ENCODE measurements around the gene CTCFL.
A peak's percentile ranks its signal among the peaks of the same experiment; 100 is the strongest.

DNA sequence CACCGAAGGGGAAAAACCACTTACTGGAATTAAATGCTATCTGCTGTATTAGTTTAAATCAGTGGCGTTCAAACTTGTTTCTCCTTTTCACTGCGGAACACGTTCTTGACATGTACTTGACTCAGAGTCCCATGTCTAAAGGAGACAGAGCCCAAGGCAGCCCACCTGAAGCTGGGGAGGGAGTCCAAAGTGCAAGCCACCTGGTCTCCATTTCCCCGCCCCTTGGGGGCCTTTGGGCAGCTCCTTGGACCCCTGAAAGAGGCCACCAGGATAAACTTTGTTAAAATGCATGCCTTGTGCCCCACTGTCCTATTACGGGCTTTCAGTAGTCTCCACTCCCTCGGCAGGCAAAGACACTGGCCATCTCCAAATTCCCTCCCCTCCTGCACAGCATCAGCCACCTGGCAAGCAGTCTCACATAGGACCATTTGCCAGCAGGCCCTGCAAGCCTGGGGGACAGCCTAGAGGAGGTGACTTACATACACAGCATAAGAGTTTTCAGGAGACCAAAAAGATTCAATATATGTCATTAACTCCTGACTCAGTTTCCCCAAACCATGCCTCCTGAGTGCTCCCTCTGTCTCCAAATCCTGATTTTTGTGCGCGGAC lies 42.6 kb upstream of the CTCFL start:
- TF ChIP-seq, protein P1, sequence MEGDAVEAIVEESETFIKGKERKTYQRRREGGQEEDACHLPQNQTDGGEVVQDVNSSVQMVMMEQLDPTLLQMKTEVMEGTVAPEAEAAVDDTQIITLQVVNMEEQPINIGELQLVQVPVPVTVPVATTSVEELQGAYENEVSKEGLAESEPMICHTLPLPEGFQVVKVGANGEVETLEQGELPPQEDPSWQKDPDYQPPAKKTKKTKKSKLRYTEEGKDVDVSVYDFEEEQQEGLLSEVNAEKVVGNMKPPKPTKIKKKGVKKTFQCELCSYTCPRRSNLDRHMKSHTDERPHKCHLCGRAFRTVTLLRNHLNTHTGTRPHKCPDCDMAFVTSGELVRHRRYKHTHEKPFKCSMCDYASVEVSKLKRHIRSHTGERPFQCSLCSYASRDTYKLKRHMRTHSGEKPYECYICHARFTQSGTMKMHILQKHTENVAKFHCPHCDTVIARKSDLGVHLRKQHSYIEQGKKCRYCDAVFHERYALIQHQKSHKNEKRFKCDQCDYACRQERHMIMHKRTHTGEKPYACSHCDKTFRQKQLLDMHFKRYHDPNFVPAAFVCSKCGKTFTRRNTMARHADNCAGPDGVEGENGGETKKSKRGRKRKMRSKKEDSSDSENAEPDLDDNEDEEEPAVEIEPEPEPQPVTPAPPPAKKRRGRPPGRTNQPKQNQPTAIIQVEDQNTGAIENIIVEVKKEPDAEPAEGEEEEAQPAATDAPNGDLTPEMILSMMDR (IDR thresholded peaks at IDR 0.05; ENCODE audit: low read depth, low read length, missing input control), result no peak
- TF ChIP-seq EGR1 (IDR thresholded peaks at IDR 0.05; ENCODE audit: low read depth in 2 of 2) (peak in 1 of 2 donors; percentile 39), JUND (IDR thresholded peaks at IDR 0.05) (no peak), RAD21 (IDR thresholded peaks at IDR 0.05) (peak in 1 of 2 donors; percentile 1)

Data from liver (tissue), 3 donors.